Measurements from ENCODE around the gene PRKG1. TPM values are rescaled to one million over a fixed set of nuclear protein-coding genes. Genes with fewer than 3 reads are reported as not detected.

PRKG1 gene
- total RNA-seq, 4 donors from 2014 or later = 26.5 to 72.3 (median 58.1) TPM

- no peaks in the 10 kb centered on the region for H3K27me3 ChIP-seq
- 76 to 79% methylated on average over 2 of the region's 2 CpGs for WGBS, 2 donors
- no peak for TF ChIP-seq POLR2A (IDR thresholded peaks at IDR 0.05)
- TF ChIP-seq CTCF (IDR thresholded peaks at IDR 0.05) = no peak
- no peak overlapping the region for H3K4me3 ChIP-seq (replicated peaks in 1 of 3)
- no peak for DNase-seq
- H3K9me3 ChIP-seq = no peaks in the 10 kb centered on the region
- no peak overlapping the region for H3K27ac ChIP-seq
- H3K36me3 ChIP-seq = no peaks in the 10 kb centered on the region
- H3K4me1 ChIP-seq = no peaks in the 10 kb centered on the region
- intact Hi-C loops (cut with DNase I) = no loop called here
These were observed 55.8 kb downstream of the PRKG1 start for GRCh38 chr10:51129946-51130544.

GRCh38 chr10:51137756-51138529 lies 63.7 kb downstream of the PRKG1 start:
- Histone ChIP-seq H3K27me3 (no peaks in the 10 kb centered on the region), H3K27ac (no peak overlapping the region), H3K4me3 (replicated peaks in 1 of 3) (no peak overlapping the region), H3K4me1 (peaks cover 0 to 14% of the 10 kb centered on the region in 2 donors), H3K9me3 (no peaks in the 10 kb centered on the region), H3K36me3 (no peaks in the 10 kb centered on the region)
- TF ChIP-seq CTCF (IDR thresholded peaks at IDR 0.05) = no peak
- TF ChIP-seq POLR2A (IDR thresholded peaks at IDR 0.05) = no peak
- no peak for DNase-seq
- intact Hi-C loops (cut with DNase I) = no loop called here
- WGBS, 2 donors = 85 to 88% methylated on average over 2 of the region's 2 CpGs

GRCh38 chr10:51139176-51139575 lies 64.9 kb downstream of the PRKG1 start:
- Histone ChIP-seq H3K4me1 (peaks cover 0 to 14% of the 10 kb centered on the region in 2 donors), H3K27ac (no peak overlapping the region), H3K9me3 (no peaks in the 10 kb centered on the region), H3K4me3 (replicated peaks in 1 of 3) (no peak overlapping the region), H3K36me3 (no peaks in the 10 kb centered on the region), H3K27me3 (no peaks in the 10 kb centered on the region)
- intact Hi-C loops (cut with DNase I) = no loop called here
- TF ChIP-seq POLR2A (IDR thresholded peaks at IDR 0.05) (no peak), CTCF (IDR thresholded peaks at IDR 0.05) (no peak)
- WGBS, 2 donors = 88 to 98% methylated on average over 1 of the region's 1 CpG
- DNase-seq = no peak

- no peak for TF ChIP-seq CTCF (IDR thresholded peaks at IDR 0.05)
- TF ChIP-seq POLR2A (IDR thresholded peaks at IDR 0.05) = no peak
- Histone ChIP-seq H3K4me1 (peaks cover 0 to 8% of the 10 kb centered on the region in 2 donors), H3K27me3 (no peaks in the 10 kb centered on the region), H3K36me3 (no peaks in the 10 kb centered on the region), H3K9me3 (no peaks in the 10 kb centered on the region), H3K4me3 (replicated peaks in 1 of 3) (no peak overlapping the region), H3K27ac (peak overlapping the region in 1 of 3 donors; percentile 20)
- no peak for DNase-seq
- 46 to 47% methylated on average over 2 of the region's 2 CpGs for WGBS, 2 donors
- intact Hi-C loops (cut with DNase I) = no loop called here
These were observed 66.7 kb downstream of the PRKG1 start for GRCh38 chr10:51141010-51141409.

GRCh38 chr10:51144161-51144781 lies 70.0 kb downstream of the PRKG1 start:
- WGBS, 2 donors = 98 to 100% methylated on average over 1 of the region's 1 CpG
- Histone ChIP-seq H3K36me3 (no peaks in the 10 kb centered on the region), H3K27ac (no peak overlapping the region), H3K4me1 (peaks cover 0 to 8% of the 10 kb centered on the region in 2 donors), H3K9me3 (no peaks in the 10 kb centered on the region), H3K4me3 (replicated peaks in 1 of 3) (no peak overlapping the region), H3K27me3 (no peaks in the 10 kb centered on the region)
- TF ChIP-seq CTCF (IDR thresholded peaks at IDR 0.05) = no peak
- TF ChIP-seq POLR2A (IDR thresholded peaks at IDR 0.05) = no peak
- intact Hi-C loops (cut with DNase I) = no loop called here
- no peak for DNase-seq
